Upper lobe of left lung (tissue), 4 donors: ENCODE results near the gene KCNAB2.

ENCODE experiments used
- CTCF ChIP-seq, 6 experiments: fragments of 450-650 bp in 4 of 6; fragments of 200-600 bp in 2 of 6; sonication (generic) in 2 of 6; IDR thresholded peaks; one replicate each; pipeline ENCODE4 v1.5.1; 2016 to 2019; ENCODE audit warnings: antibody characterized with exemption in 6 of 6
- EP300 ChIP-seq, 4 donors: sonication (generic); formaldehyde crosslinking; IDR thresholded peaks; one replicate each; pipeline ENCODE4 v1.5.1; 2017; ENCODE audit warnings: antibody characterized with exemption in 4 of 4, control low read depth in 2 of 4

GRCh38 chr1:6077919-6078318 lies 32.2 kb downstream of the KCNAB2 start:
- TF ChIP-seq EP300 (IDR thresholded peaks at IDR 0.05) (no peak), CTCF (IDR thresholded peaks at IDR 0.05) (no peak)
